IPS-NIHi7 (cell line): ENCODE results near the gene KPNA6.
"Not testable (repeated sequence)": the region's sequence is repeated elsewhere in the genome, so short reads cannot be mapped to it uniquely, and the experiment has no call there.

ENCODE experiments used
- DNase-seq: peaks from one replicate; pipeline ENCODE4 v3.0.0; 2012; ENCODE audit warnings: mixed read lengths; ENCODE audit errors: extremely low spot score

Gene KPNA6

DNA sequence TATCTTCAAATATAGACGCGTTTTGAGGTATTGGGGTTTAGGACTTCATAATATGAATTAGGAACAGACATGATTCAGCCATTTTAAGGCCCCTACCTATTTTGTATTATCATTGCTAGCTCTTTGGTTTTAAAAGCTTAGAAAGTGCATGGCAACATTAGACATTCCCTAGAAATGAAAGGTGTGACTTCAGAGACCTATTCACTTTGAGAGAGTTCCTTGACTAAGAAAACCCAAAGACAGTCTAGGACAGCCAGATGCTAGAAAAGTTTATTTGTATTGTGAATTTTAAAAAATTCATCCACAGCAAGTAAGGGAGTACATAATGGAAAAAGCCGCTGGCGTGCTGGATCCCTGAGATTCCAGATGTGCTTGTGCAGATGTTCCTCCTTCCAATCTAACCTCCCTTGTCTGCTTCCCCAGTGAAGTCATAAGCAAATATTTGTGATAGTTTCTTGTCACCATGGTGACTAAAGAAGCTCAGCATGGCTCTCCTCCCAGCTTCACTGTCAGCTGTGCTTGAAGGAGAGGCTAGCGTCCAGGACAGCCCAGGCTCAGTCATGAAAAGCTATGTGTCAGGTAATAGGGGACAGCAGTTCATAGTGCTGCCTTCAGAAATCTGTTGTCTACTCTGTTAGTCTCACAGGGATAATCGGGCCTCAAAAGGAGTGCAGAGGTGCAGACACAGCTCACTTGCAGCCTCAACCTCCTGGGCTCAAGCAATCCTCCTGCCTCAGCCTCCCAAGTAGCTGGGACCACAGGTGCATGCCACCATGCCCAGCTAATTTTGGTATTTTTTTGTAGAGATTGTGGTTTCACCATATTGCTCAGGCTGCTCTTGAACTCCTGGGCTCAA is 34.8 kb downstream of the KPNA6 start:
- DNase-seq: peak; percentile 25

GRCh38 chr1:32143302-32143695 is 35.4 kb downstream of the KPNA6 start:
- not testable (repeated sequence) for DNase-seq

- no peak for DNase-seq
These were observed 36.2 kb downstream of the KPNA6 start for GRCh38 chr1:32144033-32144432.

- DNase-seq: not testable (repeated sequence)
These were observed 39.9 kb downstream of the KPNA6 start for GRCh38 chr1:32147799-32148198.

DNA sequence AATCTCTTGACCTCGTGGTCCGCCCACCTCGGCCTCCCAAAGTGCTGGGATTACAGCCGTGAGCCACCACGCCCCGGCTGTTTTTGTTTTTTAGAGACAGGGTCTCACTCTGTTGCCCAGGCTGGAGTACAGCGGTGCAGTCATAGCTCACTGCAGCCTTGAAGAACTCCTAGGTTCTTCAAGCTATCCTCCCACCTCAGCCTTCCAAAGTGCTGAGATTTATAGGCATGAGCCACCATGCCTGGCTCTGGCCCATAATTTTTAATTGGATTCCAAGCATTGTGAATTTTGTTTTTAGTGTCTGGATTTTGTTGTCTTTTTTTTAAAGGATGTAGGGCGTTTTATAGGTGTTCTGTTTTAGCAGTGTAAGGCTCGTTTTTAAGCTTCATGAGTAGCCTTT is 43.0 kb downstream of the KPNA6 start:
- no peak for DNase-seq

- no peak for DNase-seq
These were observed 43.5 kb downstream of the KPNA6 start for GRCh38 chr1:32151319-32151787.

GRCh38 chr1:32159189-32159588 is 51.3 kb downstream of the KPNA6 start:
- DNase-seq: no peak

DNA sequence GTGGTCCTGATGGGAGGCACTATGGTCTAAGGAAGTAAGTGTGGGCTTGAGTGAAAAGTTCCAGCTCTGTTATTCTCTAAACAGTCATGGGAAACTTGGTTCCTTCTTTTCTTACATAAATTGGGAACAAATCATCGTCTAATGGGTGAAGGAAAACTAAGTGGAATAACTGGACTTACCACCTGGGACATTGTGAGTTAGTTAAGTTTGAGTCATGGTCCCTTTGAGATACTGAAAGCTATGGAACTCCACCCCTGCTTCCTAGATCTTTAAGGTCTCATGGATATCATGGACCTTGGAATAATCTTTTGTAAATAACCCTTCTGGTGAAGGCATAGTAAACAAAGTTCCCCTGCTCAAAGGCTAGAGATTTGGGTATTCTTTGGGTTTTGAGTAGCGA is 55.5 kb downstream of the KPNA6 start:
- no peak for DNase-seq

DNA sequence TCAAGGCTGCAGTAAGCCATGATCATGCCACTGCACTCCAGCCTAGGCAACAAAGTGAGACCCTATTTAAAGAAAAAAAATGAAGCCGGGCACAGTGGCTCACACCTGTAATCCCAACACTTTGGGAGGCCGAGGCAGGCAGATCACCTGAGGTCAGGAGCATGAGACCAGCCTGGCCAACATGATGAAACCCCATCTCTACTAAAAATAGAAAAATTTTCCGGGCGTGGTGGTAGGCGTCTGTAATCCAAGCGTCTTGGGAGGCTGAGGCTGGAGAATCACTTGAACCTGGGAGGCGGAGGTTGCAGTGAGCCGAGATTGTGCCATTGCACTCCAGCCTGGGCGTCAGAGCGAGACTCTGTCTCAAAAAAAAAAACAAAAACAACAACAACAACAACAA is 57.8 kb downstream of the KPNA6 start:
- DNase-seq: not testable (repeated sequence)

- no peak for DNase-seq
These were observed 63.1 kb downstream of the KPNA6 start for GRCh38 chr1:32170991-32171390.

- no peak for DNase-seq
These were observed 64.9 kb downstream of the KPNA6 start for GRCh38 chr1:32172621-32173245.

DNA sequence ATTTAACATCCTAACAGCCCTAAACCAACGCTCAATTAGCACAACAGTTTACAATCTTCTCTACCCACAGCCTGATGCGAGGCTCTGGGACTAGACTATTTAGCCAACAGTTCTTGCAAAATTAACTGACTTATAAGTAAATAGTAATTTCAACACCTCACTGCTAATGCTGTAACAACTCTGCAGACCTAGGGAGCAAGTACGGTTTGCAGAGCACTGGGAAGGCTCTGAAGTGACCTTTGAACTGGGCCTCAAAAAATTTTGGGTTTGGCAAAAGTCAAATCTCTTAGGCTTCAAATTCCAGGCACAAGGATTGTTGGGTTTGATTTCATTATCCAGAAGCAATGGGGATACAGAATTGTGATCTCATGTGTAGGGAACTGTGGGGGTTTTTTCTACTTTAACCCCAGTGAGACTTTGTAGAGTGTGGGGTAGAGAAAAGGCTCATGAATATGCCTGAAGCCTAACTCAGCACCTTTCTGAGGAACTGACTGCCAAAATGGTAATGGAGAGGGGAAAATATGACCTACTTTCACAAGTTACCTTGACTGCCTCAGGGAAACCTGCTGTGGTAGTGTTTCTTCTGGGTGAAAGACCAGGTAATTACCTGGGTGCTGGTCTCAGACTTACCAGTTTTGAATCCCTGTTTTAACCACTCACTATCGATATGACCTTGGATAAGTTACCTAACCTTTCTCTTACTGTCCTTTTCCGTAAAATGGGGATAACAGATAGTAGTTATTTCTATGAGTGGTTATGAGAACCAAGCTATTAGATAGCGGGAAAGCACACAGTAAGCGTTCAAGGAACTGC is 70.7 kb downstream of the KPNA6 start:
- no peak for DNase-seq

GRCh38 chr1:32179193-32179442 is 71.3 kb downstream of the KPNA6 start:
- no peak for DNase-seq

GRCh38 chr1:32179443-32180185 is 71.8 kb downstream of the KPNA6 start, which contains the start of gene TXLNA:
TSS of gene TXLNA (plus strand) at chr1:32179675. CDS start at chr1:32180346, 671 bp downstream.
- peak; percentile 99 for DNase-seq

- peak; percentile 62 for DNase-seq
These were observed 72.6 kb downstream of the KPNA6 start for GRCh38 chr1:32180186-32181060.

GRCh38 chr1:32181065-32181464 is 73.2 kb downstream of the KPNA6 start:
- no peak for DNase-seq

- DNase-seq: no peak
These were observed 73.7 kb downstream of the KPNA6 start for GRCh38 chr1:32181563-32181962.

GRCh38 chr1:32182060-32182459 is 74.2 kb downstream of the KPNA6 start:
- no peak for DNase-seq

DNA sequence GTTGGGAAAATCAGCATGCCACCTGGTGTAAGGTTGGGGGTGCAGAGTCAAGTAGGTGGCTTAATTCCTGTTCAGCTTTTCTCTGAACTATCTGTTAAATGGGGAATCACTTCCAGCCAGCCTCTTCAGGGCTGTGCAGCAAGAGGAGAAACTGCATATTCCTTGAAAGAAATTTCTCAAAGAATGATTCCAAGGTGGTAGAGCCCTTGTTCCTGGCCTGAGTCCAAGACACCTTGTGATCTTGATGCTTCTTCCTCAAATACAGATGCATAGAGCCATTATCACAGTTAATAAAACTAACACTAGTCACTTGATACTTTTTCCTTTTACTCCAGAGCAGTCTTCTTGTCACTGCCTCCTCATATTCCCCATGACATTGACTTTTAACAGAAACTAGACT is 76.8 kb downstream of the KPNA6 start:
- no peak for DNase-seq

GRCh38 chr1:32186077-32186476 is 78.2 kb downstream of the KPNA6 start:
- no peak for DNase-seq

- DNase-seq: no peak
These were observed 78.6 kb downstream of the KPNA6 start for GRCh38 chr1:32186491-32186890.
